ENCODE data around the gene PLPP6. TPM values are rescaled to one million over a fixed set of nuclear protein-coding genes. Genes with fewer than 3 reads are reported as not detected.

Gene PLPP6
- total RNA-seq, 1 experiment from 2014 or later: 1.8 TPM

- TF ChIP-seq SIN3A (IDR thresholded peaks at IDR 0.05; ENCODE audit: borderline replicate concordance, insufficient read depth, low read depth, low read length): no peak
- no peak for TF ChIP-seq POLR2AphosphoS5 (IDR thresholded peaks at IDR 0.05; ENCODE audit: low read depth, low read length)
- no peak for TF ChIP-seq CTCF (IDR thresholded peaks at IDR 0.05)
- no peak for TF ChIP-seq TCF7L2 (IDR thresholded peaks at IDR 0.05; ENCODE audit: low read depth, low read length)
- TF ChIP-seq REST (IDR thresholded peaks at IDR 0.05; ENCODE audit: insufficient read depth in 1 of 2, low read depth in 2 of 2, low read length in 1 of 2): no peak
- Histone ChIP-seq H3K36me3 (ENCODE audit: control insufficient read depth, insufficient read depth, low read length) (no peaks in the 10 kb centered on the region; the same call in 1 of the 2 replicates), H3K9me3 (ENCODE audit: control insufficient read depth, insufficient read depth, low read depth, low read length) (no peaks in the 10 kb centered on the region), H3K27me3 (ENCODE audit: control insufficient read depth, insufficient read depth, low read length) (no peaks in the 10 kb centered on the region), H3K27ac (ENCODE audit: low read length) (no peak overlapping the region), H3K4me3 (ENCODE audit: low read depth in 2 of 2, low read length in 2 of 2) (no peak overlapping the region), H3K4me1 (ENCODE audit: control insufficient read depth, insufficient read depth, low read length) (no peaks in the 10 kb centered on the region)
- ChIA-PET POLR2A (no interaction called here), CTCF (no interaction called here)
- no peak for ATAC-seq
- intact Hi-C loops (cut with micrococcal nuclease; ENCODE audit: unreplicated experiment): no loop called here
- BruUV-seq (replicated peaks): no TSS peak
- in situ Hi-C loops (cut with HindIII; ENCODE audit: low pct_unique_long_range_greater_than_20kb, low sequenced_read_pairs): no loop called here
- no peak for DNase-seq (ENCODE audit: low read depth, low spot score)
These were observed 38.8 kb downstream of the PLPP6 start for GRCh38 chr9:4700932-4701331.

GRCh38 chr9:4701526-4701925, 39.4 kb downstream of the PLPP6 start:
- H3K27ac ChIP-seq (ENCODE audit: low read length): no peak overlapping the region
- DNase-seq (ENCODE audit: low read depth, low spot score): no peak
- no peak for ATAC-seq
- H3K36me3 ChIP-seq (ENCODE audit: control insufficient read depth, insufficient read depth, low read length): no peaks in the 10 kb centered on the region; the same call in 1 of the 2 replicates
- no peaks in the 10 kb centered on the region for H3K4me1 ChIP-seq (ENCODE audit: control insufficient read depth, insufficient read depth, low read length)
- no peak overlapping the region for H3K4me3 ChIP-seq (ENCODE audit: low read depth in 2 of 2, low read length in 2 of 2)
- TF ChIP-seq SIN3A (IDR thresholded peaks at IDR 0.05; ENCODE audit: borderline replicate concordance, insufficient read depth, low read depth, low read length) (no peak), REST (IDR thresholded peaks at IDR 0.05; ENCODE audit: insufficient read depth in 1 of 2, low read depth in 2 of 2, low read length in 1 of 2) (no peak), CTCF (IDR thresholded peaks at IDR 0.05) (no peak), TCF7L2 (IDR thresholded peaks at IDR 0.05; ENCODE audit: low read depth, low read length) (no peak), POLR2AphosphoS5 (IDR thresholded peaks at IDR 0.05; ENCODE audit: low read depth, low read length) (no peak)
- CTCF ChIA-PET: no interaction called here
- H3K27me3 ChIP-seq (ENCODE audit: control insufficient read depth, insufficient read depth, low read length): no peaks in the 10 kb centered on the region
- intact Hi-C loops (cut with micrococcal nuclease; ENCODE audit: unreplicated experiment) (no loop called here), in situ Hi-C loops (cut with HindIII; ENCODE audit: low pct_unique_long_range_greater_than_20kb, low sequenced_read_pairs) (no loop called here)
- H3K9me3 ChIP-seq (ENCODE audit: control insufficient read depth, insufficient read depth, low read depth, low read length): no peaks in the 10 kb centered on the region
- no TSS peak for BruUV-seq (replicated peaks)
- POLR2A ChIA-PET: no interaction called here
